OCI-LY7 (cell line): Measurements from ENCODE around the gene NELL1. TPM values are rescaled to one million over a fixed set of nuclear protein-coding genes. Genes with fewer than 3 reads are reported as not detected.

Source experiments
- BruUV-seq: library from RNA; stranded (reverse); fragments of 400-500 nt; replicated peaks from 2 replicates; lab custom pipeline; 2021; lab: Mats Ljungman, UMichigan
- CTCF ChIA-PET: fragments of 300-600 bp; sonication (Branson Sonifier 250); formaldehyde crosslinking; loops from one replicate; lab custom pipeline; 2022; ENCODE audit warnings: antibody characterized with exemption; ENCODE audit not compliant: unreplicated experiment; lab: Charles Lee
- POLR2A ChIA-PET: fragments of 300-600 bp; sonication (Branson Sonifier 250); formaldehyde crosslinking; loops from one replicate; lab custom pipeline; 2022; ENCODE audit warnings: antibody characterized with exemption; lab: Charles Lee
- DNase-seq: peaks from one replicate; pipeline ENCODE4 v3.0.0-alpha.2; 2015; ENCODE audit warnings: low spot score
- H2AFZ ChIP-seq: fragments of 200-600 bp; sonication (generic), shearing (Covaris generic); 2 replicates; pipeline ENCODE4 v1.6.1; 2014; ENCODE audit warnings: mild to moderate bottlenecking, antibody characterized with exemption, low read length, moderate library complexity
- H3K27ac ChIP-seq: fragments of 200-600 bp; sonication (generic); 2 replicates; pipeline ENCODE4 v1.5.1; 2014; ENCODE audit warnings: mixed run types, low read depth, mild to moderate bottlenecking, moderate library complexity, low read length, inconsistent platforms; ENCODE audit not compliant: poor library complexity, severe bottlenecking
- H3K36me3 ChIP-seq: fragments of 200-600 bp; sonication (generic); 2 replicates; pipeline ENCODE4 v1.6.1; 2014; ENCODE audit warnings: mild to moderate bottlenecking, antibody characterized with exemption, low read length, moderate library complexity, mixed read lengths; ENCODE audit not compliant: insufficient read depth
- H3K4me1 ChIP-seq: fragments of 200-600 bp; sonication (generic); 2 replicates; pipeline ENCODE4 v1.5.1; 2014; ENCODE audit warnings: mild to moderate bottlenecking, low read length; ENCODE audit not compliant: insufficient read depth, poor library complexity, severe bottlenecking
- H3K4me2 ChIP-seq: fragments of 200-600 bp; sonication (generic); 2 replicates; pipeline ENCODE4 v1.6.1; 2014; ENCODE audit warnings: mild to moderate bottlenecking, low read length
- H3K4me3 ChIP-seq: fragments of 200-600 bp; sonication (generic); 2 replicates; pipeline ENCODE4 v1.5.1; 2014; ENCODE audit warnings: mild to moderate bottlenecking, low read depth, low read length; ENCODE audit not compliant: poor library complexity, severe bottlenecking
- H3K79me2 ChIP-seq: fragments of 200-600 bp; sonication (generic); 2 replicates; pipeline ENCODE4 v1.6.1; 2016; ENCODE audit warnings: low read depth, mild to moderate bottlenecking, low read length, moderate library complexity, mixed read lengths; ENCODE audit not compliant: insufficient read depth
- H3K9me2 ChIP-seq: fragments of 200-600 bp; sonication (generic); 2 replicates; pipeline ENCODE4 v1.6.1; 2016; ENCODE audit warnings: mild to moderate bottlenecking, low read length, mixed read lengths; ENCODE audit not compliant: insufficient read depth
- H3K9me3 ChIP-seq: fragments of 200-600 bp; sonication (generic); 2 replicates; pipeline ENCODE4 v1.6.1; 2014; ENCODE audit warnings: mild to moderate bottlenecking, mixed run types, low read length, mixed read lengths
- H4K20me1 ChIP-seq: fragments of 200-600 bp; sonication (generic); 2 replicates; pipeline ENCODE4 v1.6.1; 2014; ENCODE audit warnings: mild to moderate bottlenecking, antibody characterized with exemption, low read length, moderate library complexity, mixed read lengths; ENCODE audit not compliant: insufficient read depth
- CTCF ChIP-seq: fragments of 200-600 bp; sonication (generic); conservative IDR thresholded peaks from 2 replicates; pipeline ENCODE4 v1.5.1; 2014; ENCODE audit warnings: mild to moderate bottlenecking, antibody characterized with exemption, low read length, moderate library complexity, mixed read lengths
- EZH2phosphoT487 ChIP-seq: fragments of 200-600 bp; sonication (generic); IDR thresholded peaks from 2 replicates; pipeline ENCODE4 v1.6.1; 2018; ENCODE audit warnings: low read depth, borderline replicate concordance, mild to moderate bottlenecking, mixed run types, antibody characterized with exemption, low read length, moderate library complexity, mixed read lengths
- intact Hi-C: fragments of 100-400 bp; cut with micrococcal nuclease; formaldehyde crosslinking; loops from one replicate; pipeline ENCODE4 v1.10.0; 2022; ENCODE audit not compliant: unreplicated experiment
- total RNA-seq, 2 experiments: library from RNA; depleted of rRNA in 1 of 2; stranded (reverse); fragments of >200 nt in 1 of 2; shearing (Covaris generic) in 1 of 2; gene quantifications; 2 replicates each; pipeline ENCODE4 v1.2.3, GENCODE V29; 2014 to 2022

The NELL1 gene
- total RNA-seq, 2 experiments from 2014 or later, result not detected

GRCh38 chr11:20634781-20635180 is 34.6 kb upstream of the NELL1 start:
- no peaks in the 10 kb centered on the region for H4K20me1 ChIP-seq
- H3K9me3 ChIP-seq, result no peaks in the 10 kb centered on the region
- TF ChIP-seq EZH2phosphoT487 (no peak), CTCF (no peak)
- intact Hi-C loops, result no loop called here
- H3K27ac ChIP-seq, result no peak overlapping the region
- H2AFZ ChIP-seq, result no peak overlapping the region
- BruUV-seq, result no TSS peak
- H3K4me3 ChIP-seq, result no peak overlapping the region
- CTCF ChIA-PET, result no interaction called here
- no peaks in the 10 kb centered on the region for H3K4me1 ChIP-seq
- no peak overlapping the region for H3K4me2 ChIP-seq
- POLR2A ChIA-PET, result no interaction called here
- no peak for DNase-seq
- no peaks in the 10 kb centered on the region for H3K79me2 ChIP-seq
- no peaks in the 10 kb centered on the region for H3K36me3 ChIP-seq
- no peaks in the 10 kb centered on the region for H3K9me2 ChIP-seq

- no peaks in the 10 kb centered on the region for H3K9me3 ChIP-seq
- no peak overlapping the region for H3K4me2 ChIP-seq
- H4K20me1 ChIP-seq, result no peaks in the 10 kb centered on the region
- ChIA-PET CTCF (no interaction called here), POLR2A (no interaction called here)
- H3K36me3 ChIP-seq, result no peaks in the 10 kb centered on the region
- intact Hi-C loops, result no loop called here
- no TSS peak for BruUV-seq
- TF ChIP-seq EZH2phosphoT487, result no peak
- TF ChIP-seq CTCF, result no peak
- H3K9me2 ChIP-seq, result no peaks in the 10 kb centered on the region
- H3K4me3 ChIP-seq, result no peak overlapping the region
- H3K27ac ChIP-seq, result no peak overlapping the region
- no peak overlapping the region for H2AFZ ChIP-seq
- DNase-seq, result no peak
- no peaks in the 10 kb centered on the region for H3K4me1 ChIP-seq
- no peaks in the 10 kb centered on the region for H3K79me2 ChIP-seq
Observed at GRCh38 chr11:20638074-20638473, 31.3 kb upstream of the NELL1 start.

- ChIA-PET CTCF (no interaction called here), POLR2A (no interaction called here)
- Histone ChIP-seq H3K79me2 (no peaks in the 10 kb centered on the region), H2AFZ (no peak overlapping the region), H3K36me3 (no peaks in the 10 kb centered on the region), H3K4me1 (no peaks in the 10 kb centered on the region), H3K27ac (no peak overlapping the region), H3K4me3 (no peak overlapping the region), H3K9me3 (no peaks in the 10 kb centered on the region), H4K20me1 (no peaks in the 10 kb centered on the region), H3K4me2 (no peak overlapping the region), H3K9me2 (no peaks in the 10 kb centered on the region)
- intact Hi-C loops, result no loop called here
- BruUV-seq, result no TSS peak
- TF ChIP-seq EZH2phosphoT487, result no peak
- no peak for TF ChIP-seq CTCF
- no peak for DNase-seq
Observed at GRCh38 chr11:20639688-20640087, 29.7 kb upstream of the NELL1 start.
